HG03565 (cell line): Measurements from ENCODE around the gene TMEM231.
"Not testable (repeated sequence)": the region's sequence is repeated elsewhere in the genome, so short reads cannot be mapped to it uniquely, and the experiment has no call there.

Source experiments
- ATAC-seq: cut with Tn5 transposase; IDR thresholded peaks from one replicate; pipeline ENCODE4 v1.9.1; 2021; ENCODE audit warnings: mild to moderate bottlenecking, moderate library complexity; ENCODE audit not compliant: unreplicated experiment

TMEM231 gene

DNA sequence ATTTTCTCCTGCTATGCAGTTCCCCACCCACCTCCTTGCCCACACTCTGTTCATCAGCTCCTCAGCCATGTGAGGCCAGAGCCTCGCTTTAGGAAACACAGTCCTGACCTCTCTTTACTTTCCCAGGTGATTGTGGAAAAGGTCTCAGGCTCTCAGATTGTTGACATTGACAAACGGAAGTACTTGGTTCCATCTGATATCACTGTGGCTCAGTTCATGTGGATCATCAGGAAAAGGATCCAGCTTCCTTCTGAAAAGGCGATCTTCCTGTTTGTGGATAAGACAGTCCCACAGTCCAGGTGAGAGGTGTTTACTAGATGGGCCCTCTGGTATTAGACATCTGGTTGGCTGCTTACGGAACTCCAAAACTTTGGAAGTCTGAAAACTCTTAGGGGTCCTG, 11.9 kb upstream of the TMEM231 start:
- no peak for ATAC-seq

DNA sequence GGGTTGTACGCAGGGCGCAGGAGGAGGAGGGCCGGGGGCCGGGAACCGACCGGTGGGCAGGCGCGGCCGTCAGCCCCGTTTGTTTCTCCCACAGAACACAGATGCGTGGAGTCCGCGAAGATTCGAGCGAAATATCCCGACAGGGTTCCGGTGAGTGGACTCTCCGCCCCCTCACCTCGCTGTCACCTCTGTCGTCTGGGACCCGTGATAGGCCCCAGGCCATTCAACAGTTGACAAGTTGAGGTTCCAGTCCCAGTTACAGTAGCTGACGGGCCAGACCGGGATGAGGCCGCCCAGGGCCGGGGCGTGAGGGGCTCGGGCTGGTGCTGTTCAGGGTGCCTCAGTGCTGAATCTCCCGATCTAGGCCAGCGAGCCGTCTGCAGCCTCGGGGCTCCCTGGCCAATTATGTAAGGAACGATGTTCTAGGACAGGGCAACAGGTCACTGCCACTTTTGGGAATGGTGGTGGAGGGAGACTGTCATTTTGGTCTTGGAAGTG, 10.8 kb upstream of the TMEM231 start:
- no peak for ATAC-seq

DNA sequence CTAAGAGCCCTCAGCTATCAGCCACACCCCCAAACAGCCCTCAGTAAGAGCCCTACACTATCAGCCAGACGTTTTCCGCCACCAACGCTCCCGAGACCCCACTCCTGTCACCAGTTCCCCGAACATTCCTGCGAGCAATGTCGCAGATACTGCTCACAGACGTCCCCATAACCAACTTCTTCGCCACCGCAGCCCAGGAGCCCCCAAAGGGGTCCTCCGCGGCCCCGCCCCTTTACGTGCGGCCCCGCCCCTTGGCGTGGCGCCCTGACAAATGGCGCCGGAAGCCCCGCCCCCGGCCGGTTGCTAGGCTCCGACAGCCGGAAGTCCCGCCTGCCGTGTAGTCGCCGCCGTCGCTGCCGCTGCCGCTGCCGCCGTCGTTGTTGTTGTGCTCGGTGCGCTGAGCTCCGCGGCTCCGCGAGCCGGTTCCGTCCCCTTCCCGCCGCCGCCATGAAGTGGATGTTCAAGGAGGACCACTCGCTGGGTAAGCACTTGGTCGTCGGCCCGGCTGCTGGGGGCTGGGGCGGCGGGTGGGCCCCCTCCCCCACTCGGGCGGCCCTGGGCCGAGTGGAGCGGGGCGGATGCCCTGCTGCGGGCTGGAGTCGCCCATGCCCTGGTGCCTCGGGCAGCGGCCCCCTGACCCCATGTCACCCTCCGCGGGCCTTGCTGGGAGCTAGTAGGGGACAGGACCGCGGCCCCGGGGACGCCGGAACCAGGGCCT, 10.1 kb upstream of the TMEM231 start, which contains the start of gene GABARAPL2:
Gene GABARAPL2 (plus strand): TSS at position 340 of the 718 bp plus-strand sequence. CDS start 108 bp downstream, at position 448.
- peak; percentile 42 for ATAC-seq

DNA sequence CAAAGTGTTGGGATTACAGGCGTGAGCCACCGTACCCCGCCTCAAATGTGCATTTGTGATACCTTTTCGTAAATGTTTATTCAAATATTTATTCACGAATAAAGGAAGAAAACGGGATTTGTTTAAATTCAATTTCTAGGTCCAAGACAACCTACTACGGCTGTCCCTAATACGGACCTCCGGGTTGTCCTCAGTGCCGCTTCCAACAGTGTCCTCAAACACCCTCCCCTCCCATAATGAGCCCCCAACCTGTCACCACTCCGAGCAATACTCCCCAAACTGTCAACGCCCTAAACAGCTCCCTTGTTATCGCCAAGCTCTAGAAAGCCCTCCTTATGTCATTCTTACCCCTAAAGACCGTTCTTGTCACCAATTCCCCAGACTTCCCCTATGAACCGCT, 9.6 kb upstream of the TMEM231 start:
- no peak for ATAC-seq

DNA sequence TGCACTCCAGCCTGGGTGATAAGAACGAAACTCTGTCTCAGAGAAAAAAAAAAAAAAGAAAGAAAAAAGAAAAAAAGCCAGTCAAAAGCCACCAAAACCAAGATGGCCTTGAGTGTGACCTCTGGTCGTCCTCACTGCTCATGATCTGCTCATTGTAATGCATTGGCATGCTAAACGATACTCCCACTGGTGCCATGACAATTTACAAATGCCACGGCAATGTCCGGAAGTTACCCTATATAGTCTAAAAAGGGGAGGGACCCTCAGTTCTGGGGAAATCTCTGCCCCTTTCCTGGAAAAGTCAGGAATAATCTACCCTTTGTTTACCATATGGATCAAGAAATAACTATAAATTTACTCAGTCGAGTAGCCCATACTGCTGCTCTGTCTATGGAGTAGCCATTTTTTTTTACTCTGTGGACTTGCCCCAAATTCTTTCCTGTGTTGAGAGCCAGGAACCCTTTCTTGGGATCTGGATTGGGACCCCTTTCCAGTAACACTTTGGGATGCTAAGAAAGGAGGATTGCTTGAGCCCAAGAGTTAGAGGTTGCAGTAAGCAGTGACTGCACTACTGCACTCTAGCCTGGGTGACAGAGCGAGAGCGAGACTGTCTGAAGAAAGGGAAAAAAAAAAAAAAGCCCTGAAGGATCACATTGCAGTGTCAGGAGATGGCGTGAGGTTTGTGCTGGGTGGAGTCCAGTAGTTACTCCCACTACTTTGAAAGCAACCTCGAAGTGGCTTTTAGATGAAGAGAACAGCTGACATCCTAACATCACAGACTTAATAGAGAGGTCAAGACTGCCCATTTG, 3.7 kb upstream of the TMEM231 start:
- ATAC-seq, result no peak

DNA sequence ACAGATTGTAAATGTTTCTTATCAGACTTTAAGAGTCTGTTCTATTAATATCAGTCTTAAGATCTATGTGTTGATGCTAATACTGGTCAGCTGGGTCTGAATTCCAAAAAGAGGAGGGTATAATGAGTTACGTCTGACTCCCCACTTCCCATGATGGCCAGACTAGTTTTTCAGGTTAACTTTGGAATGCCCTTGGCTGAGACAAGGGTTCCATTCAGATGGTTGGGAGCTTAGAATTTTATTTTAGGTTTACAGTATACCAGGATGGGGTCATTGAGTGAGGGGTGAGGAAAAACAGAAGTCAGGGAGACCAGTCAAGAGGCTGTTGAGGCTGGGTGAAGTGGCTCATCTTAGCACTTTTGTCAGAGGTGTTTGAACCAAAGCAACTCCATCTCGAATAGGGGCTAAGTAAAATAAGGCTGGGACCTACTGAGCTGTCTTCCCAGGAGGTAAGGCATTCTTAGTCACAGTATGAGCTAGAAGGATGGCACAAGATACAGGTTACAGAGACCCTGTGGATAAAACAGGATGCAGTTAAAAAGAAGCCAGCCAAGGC, 2.9 kb upstream of the TMEM231 start:
- ATAC-seq, result no peak

DNA sequence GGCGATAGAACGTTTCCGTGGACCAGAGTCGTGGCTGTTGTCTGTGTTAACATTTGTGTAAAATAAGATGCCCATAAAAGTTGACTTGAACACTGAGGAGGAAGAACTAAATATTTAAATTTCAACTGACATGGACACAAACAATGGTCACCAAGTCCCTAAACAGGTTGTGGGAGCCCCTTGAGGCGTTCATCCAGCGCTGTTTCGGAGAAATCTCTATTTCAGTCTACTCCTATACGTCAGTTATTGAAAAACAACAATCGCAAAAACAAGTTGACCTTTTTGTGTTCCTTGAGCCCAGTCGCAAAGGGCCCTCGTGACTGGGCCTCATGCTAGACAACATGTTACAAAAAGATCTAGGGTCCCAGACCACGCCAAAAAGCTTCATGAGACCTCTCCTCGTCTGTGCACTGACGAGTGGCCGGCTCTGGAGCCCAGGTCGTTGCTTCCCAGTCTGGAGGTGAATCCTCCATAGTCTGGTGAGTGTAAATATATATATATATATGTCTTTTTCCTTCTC, 439 bp upstream of the TMEM231 start:
- no peak for ATAC-seq

DNA sequence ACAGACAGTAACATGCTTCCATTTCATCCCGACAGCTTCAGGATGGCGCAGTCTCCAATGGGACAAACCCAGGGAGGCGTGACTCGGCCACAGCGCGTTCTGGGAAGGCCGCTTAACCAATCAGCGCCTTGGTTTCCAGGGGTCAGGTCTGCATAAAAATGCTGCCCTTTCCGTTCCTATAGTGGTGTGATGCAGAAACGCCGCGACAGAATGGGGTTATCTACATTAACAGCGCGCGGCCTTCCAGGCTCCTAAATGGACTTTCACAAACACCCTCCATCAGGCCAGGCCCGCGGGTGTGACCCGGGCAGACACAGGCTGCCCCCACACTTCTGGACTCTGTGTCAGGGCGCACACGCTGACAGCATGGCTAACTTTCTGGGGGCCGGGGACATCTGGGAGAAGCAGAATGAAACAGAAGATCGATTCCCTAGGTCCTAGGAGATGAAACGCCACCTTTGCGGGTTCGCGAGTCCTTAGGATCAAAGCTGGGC, 792 bp downstream of the TMEM231 start:
- ATAC-seq, result peak; percentile 21

DNA sequence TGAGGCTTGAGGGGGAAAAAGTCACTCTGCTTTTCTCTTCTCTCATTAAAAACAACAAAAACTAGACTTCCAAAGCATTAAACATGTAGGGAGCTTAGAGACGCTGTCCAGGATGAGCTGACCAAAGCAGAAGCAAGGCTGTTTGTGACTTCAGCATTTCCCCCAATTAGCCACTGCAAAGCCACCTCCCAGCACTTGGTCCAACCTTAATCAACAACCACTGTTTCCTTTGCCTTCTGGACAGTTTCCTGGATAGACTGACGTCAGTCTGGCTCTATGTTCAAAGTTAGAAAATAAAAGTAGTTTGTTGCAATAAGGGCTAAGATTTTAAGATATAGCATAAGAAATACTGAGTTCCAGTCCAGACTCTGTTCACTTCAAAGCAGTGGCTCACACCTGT, 3.1 kb downstream of the TMEM231 start:
- no peak for ATAC-seq

DNA sequence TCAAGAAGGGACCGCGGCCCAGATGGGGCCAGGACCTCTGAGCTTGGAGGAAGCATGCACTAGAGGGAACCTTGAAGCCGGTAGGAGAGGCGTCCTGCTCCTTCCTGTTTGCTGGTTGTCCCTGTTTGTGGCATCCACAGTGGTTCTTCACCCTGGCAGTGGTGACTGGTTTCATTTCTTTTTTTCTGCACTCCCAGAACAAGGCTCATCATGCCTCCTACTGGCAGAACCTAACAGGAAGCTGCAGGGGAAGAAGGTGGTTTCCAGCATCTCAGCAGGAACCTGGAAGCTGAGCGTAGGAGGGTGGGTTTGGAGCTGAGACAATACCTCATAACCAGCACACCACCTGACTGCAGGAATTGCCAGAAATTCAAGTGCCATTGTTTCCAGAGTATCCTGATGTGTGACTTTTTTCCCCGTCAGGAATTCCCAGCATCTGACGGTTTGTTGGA, 5.8 kb downstream of the TMEM231 start:
- peak; percentile 61 for ATAC-seq

DNA sequence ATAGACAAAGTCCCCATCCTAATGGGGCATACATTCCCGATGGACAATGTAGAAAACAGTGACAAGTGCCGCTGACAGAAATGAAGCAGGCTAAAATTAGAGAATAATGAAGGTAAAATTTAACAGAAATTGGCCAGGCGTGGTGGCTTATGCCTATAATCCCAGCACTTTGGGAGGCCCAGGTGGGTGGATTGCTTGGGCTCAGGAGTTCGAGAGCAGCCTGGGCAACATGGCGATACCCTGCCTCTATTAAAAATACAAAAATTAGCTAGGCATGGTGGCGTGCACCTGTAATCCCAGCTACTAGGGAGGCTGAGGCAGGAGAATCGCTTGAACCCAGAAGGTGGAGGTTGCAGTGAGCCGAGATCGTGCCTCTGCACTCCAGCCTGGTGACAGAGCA, 7.6 kb downstream of the TMEM231 start:
- not testable (repeated sequence) for ATAC-seq

DNA sequence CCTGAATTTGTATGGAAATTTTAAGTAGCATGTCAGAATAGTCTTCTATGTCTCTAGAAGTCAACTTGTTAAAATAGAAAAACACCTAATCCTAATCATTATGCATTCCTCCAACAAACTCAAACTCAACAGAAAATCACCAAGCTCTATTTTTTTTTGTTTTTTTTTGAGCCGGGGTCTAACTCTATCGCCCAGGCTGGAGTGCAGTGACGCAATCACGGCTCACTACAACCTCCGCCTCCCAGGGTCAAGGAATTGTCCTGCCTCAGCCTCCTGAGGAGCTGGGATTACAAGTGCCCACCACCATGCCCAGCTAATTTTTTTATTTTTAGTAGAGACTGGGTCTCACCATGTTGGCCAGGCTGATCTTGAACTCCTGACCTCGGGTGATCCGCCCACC, 9.8 kb downstream of the TMEM231 start:
- ATAC-seq, result no peak

DNA sequence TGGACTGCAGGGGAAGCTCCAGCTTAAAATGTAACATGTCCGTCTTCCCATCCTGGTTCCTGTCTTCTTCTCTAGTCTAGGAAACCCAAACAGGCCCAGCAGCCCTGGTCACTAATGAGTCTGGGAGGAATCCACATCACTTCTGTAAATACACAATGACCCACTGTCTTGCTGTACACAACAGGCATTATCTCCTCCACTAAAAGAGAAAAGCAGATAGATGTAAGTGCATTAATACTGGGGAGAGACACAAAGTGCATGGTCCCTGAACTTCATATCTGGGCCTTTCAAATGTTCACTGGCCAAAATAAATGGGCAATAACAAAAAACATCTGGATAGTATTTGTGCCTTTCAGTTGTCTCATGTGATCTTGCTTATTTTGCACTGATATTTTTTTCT, 10.2 kb downstream of the TMEM231 start:
- not testable (repeated sequence) for ATAC-seq

DNA sequence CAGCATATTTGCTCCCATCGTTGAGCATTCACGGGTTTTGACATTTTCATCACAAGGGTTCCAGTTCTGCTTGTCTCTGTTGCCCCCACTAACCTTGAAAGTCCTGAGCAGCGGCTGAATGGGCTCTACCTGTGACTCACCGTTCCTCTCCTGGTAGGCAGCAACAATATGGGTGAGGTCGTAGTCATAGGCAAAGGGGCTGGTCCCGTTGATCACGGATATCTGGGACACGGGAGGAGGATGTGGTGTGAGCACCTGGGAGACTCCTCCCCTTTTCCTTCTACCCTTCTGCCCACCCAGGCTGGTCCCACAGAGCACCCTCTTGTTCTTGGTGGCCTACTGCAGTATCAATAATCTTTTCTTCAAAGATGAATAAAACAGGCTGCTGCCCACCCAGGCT, 13.6 kb downstream of the TMEM231 start:
- not testable (repeated sequence) for ATAC-seq

DNA sequence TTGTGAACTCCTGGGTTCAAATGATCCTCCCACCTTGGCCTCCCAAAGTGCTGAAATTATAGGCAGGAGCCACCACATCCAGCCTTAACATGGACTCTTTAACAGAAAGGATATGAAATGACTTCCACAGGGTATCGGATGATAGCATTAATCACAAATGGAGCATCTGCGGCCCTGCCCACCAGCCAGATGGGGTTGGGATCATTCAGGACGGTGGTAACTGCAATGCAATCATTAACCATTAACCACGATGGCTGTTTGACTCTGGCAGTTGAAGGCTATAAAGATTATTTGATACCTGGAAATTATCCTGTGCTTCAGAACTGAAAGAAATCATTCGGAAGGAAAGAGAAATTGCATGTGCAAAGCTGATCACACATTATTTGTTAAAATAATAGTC, 14.8 kb downstream of the TMEM231 start:
- ATAC-seq, result no peak

DNA sequence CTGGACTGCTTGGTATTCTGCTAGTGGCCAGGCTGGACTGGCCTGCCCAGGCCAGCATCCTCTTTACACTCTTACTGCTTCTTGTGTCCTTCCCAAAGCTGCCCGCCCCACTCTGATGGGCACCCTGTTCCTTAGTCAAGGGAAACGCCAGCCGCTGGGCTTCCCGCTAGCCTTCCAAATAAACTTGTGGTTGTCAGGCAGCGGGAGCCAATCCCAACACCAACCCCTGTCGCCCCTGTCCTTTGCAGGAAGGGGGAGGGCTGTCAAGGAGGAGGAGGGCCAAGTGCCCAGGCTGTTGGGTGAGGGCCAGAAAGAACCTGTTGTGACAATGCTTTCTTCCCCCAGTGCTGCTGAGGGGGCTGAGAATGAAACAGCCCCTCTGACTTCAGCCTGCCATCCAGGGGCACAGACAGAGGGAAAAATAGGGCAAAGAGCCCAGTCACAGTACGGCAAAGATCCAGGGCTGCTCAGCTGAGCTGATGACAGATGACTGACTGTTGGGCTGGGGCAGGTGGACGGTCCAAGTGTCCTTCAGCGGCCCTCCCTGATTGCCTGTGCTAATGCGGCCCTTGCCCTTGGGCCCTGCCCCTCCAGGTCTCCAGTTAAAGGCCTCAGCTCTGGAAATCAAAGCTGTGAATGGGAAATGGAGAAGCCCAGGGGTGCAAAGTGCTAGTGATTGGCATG, 17.0 kb downstream of the TMEM231 start:
- not testable (repeated sequence) for ATAC-seq

DNA sequence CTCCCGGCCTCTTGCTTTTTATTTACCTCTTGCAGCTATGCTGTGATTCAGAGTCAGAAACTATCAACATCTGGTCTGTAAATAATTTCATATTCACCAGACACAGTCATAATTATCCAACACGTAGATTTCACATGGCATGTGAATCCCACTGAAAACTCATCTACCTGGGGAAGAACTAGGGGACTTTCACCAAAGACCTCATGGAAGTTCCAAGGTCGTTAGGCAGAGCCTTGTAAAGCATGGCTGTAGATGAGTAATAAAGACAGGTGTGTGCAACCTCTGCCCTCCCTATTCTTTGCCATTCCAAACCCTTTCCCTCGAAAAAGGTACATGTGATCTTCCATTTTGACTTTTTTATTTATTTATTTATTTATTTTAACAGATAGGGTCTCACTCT, 18.3 kb downstream of the TMEM231 start:
- ATAC-seq, result no peak

DNA sequence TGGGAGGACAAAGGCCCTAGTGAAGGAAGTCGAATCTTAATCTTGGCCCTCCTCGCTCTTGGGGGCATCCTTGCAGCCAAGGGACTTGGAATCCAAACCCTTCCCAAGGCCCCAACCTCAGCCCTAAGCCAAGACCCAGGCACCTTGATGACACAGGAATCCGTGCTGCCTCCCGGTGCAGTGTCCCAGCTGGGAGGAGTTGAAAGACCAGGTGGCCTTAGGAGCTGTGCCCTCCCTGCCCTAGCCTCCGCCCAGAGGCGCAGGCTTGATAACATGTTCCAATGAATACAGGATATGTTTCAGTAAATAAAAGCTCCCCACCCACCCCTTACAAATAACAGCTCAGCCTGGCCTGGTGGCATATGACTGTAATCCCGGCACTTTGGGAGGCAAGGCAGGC, 20.2 kb downstream of the TMEM231 start, which contains the start of gene CHST5:
Gene CHST5 (minus strand): TSS at position 208 of the 400 bp plus-strand sequence. CDS start 5,724 bp downstream, outside the sequence.
- no peak for ATAC-seq

DNA sequence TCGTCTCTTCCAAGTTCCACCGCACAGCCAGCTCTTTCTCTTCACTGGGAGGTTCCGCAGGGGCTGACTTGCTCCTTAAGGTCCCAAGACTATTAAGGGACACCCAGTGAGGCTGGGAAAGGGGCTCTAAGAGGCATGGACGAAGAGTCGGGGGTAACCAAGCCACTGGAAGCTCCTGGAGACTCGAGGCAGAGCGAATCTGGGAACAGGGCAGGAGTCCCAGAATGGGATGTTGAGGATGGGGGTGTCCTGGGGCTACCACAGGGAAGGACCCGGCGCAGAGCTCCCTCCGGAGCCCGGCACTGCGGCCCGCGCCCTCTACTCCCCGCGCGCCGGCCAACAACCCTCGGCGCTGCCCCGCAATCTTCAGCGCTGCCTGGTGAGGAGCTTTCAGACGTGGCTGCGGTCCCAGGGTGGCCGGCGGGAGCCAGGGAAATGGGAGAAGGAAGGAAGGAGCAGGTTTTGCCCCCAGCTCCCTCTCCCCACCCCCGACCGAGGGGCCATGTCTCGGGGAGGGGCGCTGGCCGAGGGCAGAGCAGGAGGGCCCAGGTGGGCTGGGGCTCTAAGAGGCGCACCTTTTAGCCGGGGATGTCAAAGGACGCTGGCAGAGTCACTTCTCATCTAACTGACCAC, 20.7 kb downstream of the TMEM231 start:
- no peak for ATAC-seq
